Duodenal mucosa (tissue), 2 donors: ENCODE data around the gene ST6GAL1.
A peak's percentile ranks its signal among the peaks of the same experiment; 100 is the strongest.
"Not testable (repeated sequence)": the region's sequence is repeated elsewhere in the genome, so short reads cannot be mapped to it uniquely, and the experiment has no call there.

Experiments
- H3K27ac ChIP-seq: one replicate; pipeline ENCODE4 v1.7.0; 2013; ENCODE audit warnings: low read depth, low read length
- H3K27me3 ChIP-seq, 2 donors: one replicate each; pipeline ENCODE4 v1.7.0; 2013; ENCODE audit warnings: low read length in 2 of 2, control low read depth in 1 of 2; ENCODE audit not compliant: insufficient read depth in 2 of 2, control insufficient read depth in 1 of 2
- H3K36me3 ChIP-seq, 2 donors: one replicate each; pipeline ENCODE4 v1.7.0; 2013; ENCODE audit warnings: low read length in 2 of 2, control low read depth in 1 of 2; ENCODE audit not compliant: insufficient read depth in 2 of 2, control insufficient read depth in 1 of 2
- H3K4me1 ChIP-seq, 2 donors: one replicate each; pipeline ENCODE4 v1.7.0; 2013; ENCODE audit warnings: low read length in 2 of 2, control low read depth in 1 of 2; ENCODE audit not compliant: insufficient read depth in 2 of 2, control insufficient read depth in 1 of 2
- H3K4me3 ChIP-seq, 2 donors: one replicate each; pipeline ENCODE4 v1.7.0; 2013; ENCODE audit warnings: low read length in 2 of 2, low read depth in 1 of 2
- H3K9ac ChIP-seq, 2 donors: one replicate each; pipeline ENCODE4 v1.7.0; 2013; ENCODE audit warnings: low read length in 2 of 2, low read depth in 1 of 2
- H3K9me3 ChIP-seq, 2 donors: one replicate each; pipeline ENCODE4 v1.7.0; 2013; ENCODE audit warnings: low read length in 2 of 2, control low read depth in 1 of 2; ENCODE audit not compliant: control insufficient read depth in 1 of 2

Gene ST6GAL1

DNA sequence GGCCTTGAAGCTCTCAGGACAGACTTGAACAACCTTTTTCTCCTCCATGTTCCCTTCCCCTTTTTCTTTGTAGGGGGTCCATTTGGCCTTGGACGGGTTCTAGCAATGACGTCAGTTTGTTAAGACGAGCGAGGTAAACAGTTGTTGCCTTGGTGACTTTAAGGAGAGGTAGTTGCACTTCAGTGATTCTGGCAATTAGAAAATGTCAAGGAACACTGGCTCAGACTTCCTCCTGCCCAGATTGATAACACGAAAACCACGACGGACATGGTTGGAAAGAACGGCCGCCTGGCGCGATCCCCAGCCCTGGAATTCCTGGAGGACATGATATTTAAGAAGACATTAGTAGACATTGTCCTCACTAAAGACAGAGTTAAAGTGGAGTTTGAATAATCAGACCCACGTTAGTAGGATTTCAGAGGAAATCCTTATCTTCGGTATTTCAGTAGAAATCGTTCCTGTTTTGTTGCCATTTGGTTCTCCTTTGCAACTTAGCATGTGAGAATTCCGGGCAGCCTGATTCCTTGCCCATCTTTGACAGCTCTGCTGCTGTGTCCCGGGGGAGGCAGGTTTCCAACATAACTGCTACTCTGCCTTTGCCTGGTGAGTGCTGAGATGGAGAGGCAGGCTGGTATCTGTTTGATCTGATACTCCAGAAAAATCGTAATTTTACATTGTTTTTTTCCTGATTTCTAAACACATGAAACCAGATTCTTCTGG lies 87.3 kb downstream of the ST6GAL1 start:
- H3K27me3 ChIP-seq = no peaks in the 10 kb centered on the region
- no peak overlapping the region for H3K9ac ChIP-seq
- H3K4me3 ChIP-seq = no peak overlapping the region
- no peaks in the 10 kb centered on the region for H3K9me3 ChIP-seq
- H3K27ac ChIP-seq = no peak overlapping the region
- H3K36me3 ChIP-seq = no peaks in the 10 kb centered on the region
- H3K4me1 ChIP-seq = peaks cover 6 to 8% of the 10 kb centered on the region in 2 donors

DNA sequence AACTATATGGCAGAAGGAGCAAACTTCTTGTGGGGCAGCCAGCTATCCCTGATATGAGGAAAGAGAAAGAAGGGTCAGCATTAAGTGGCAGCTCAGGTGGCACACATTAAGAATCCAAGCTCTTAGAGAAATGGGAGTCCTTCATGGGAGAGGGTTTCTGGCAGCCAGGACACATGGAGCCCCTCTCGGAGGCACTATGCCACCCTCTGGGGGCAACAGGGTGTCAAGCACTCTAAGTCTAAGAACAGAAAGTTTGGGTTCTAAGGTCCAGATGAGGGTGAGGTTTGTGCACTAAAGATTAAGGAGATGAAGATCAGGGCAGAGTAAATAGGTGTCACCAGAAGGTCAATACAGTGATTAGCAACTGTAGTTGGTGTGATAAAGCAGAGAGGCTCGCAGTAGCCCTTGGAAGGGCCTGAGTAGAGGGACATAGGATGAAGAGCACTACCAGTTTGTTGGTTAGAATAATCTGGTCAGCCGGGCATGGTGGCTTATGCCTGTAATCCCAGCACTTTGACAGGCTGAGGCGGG lies 89.3 kb downstream of the ST6GAL1 start:
- Histone ChIP-seq H3K27me3 (no peaks in the 10 kb centered on the region), H3K9me3 (peaks cover 0 to 2% of the 10 kb centered on the region in 2 donors), H3K4me3 (no peak overlapping the region), H3K27ac (no peak overlapping the region), H3K36me3 (no peaks in the 10 kb centered on the region), H3K4me1 (peaks cover 0 to 8% of the 10 kb centered on the region in 2 donors), H3K9ac (no peak overlapping the region)

DNA sequence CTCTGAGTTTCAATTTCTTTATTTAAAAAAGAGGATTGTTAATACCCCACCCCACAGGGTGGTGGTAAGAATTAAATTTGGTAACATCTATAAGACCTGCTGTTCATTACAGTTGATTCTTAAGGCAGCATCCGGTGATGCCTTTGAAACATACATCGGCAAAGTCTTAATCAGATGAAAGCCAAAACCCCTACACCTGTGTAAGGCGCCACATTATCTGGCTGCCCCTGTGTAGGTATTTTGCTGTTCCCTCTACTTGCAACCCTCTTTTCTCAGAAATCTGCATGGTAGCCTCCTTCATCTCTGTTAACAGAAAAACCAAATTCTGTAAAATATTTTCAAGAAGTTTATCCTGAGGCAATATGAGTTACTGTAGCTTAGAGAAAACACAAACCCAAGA lies 90.0 kb downstream of the ST6GAL1 start:
- H3K9me3 ChIP-seq = peaks cover 0 to 2% of the 10 kb centered on the region in 2 donors
- no peak overlapping the region for H3K27ac ChIP-seq
- H3K36me3 ChIP-seq = no peaks in the 10 kb centered on the region
- H3K4me1 ChIP-seq = peaks cover 1 to 8% of the 10 kb centered on the region in 2 donors
- H3K27me3 ChIP-seq = no peaks in the 10 kb centered on the region
- H3K9ac ChIP-seq = no peak overlapping the region
- no peak overlapping the region for H3K4me3 ChIP-seq

DNA sequence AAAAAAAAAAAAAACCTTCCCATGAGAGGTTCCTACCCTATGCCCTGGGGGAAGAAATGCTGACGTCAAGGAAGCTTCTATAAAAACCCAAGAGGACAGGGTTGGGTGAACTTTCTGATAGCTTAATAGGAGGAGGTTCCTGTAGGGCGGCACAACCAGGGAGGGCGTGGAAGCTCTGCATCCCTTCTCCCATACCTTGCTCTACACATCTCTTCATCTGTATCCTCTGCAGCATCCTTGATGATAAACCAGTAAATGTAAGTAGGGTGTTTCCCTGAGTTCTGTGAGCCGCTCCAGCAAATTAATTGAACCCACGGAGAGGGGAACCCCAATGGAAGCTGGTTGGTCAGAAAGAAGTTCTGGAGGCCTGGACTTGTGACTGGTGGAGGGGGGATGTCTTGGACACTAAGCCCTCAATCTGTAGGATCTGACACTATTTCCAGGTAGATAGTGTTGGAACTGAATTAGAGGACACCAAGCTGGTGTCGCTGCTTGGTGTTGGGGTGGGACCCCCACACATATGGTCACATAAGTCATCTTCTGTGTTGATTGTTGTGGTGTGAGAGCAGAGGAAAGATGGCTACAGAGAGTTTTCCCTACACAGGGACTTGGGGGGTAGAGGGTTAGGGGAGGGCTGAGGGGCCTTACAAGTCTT lies 91.5 kb downstream of the ST6GAL1 start:
- Histone ChIP-seq H3K4me3 (no peak overlapping the region), H3K27me3 (no peaks in the 10 kb centered on the region), H3K36me3 (no peaks in the 10 kb centered on the region), H3K9me3 (peaks cover 0 to 2% of the 10 kb centered on the region in 2 donors), H3K4me1 (peaks cover 10 to 14% of the 10 kb centered on the region in 2 donors), H3K27ac (no peak overlapping the region), H3K9ac (no peak overlapping the region)

DNA sequence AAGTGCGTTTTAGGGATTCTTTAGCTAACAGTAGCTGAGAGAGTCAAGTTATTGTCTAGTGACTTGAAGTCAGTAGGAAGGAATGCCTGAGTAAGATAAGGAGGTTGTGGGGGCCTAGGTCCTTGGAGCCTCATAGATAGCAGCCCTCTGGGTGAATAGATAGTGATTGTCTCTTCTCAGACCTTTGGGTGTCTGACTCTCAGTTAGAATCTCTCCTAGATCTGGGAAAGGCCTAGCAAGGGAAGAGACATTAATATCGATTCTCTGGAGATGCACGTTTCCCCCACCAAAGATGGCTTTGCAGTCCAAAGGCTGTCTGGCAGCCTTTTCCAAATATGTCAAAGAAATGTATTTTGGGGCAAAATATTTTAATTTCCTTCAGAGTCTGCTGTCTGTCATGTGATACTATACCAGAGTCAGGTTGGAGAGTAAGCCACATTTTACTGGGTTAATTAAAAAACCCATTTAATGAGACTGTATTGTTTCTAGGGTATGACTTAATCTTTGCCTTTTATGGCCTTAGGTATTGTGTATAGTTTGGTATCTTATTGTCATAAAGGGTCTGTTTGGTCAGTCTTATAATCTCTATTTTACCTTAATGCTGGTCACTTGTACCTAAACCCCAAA lies 92.2 kb downstream of the ST6GAL1 start:
- Histone ChIP-seq H3K27ac (no peak overlapping the region), H3K36me3 (no peaks in the 10 kb centered on the region), H3K9me3 (peaks cover 0 to 2% of the 10 kb centered on the region in 2 donors), H3K9ac (no peak overlapping the region), H3K27me3 (no peaks in the 10 kb centered on the region), H3K4me3 (no peak overlapping the region), H3K4me1 (peaks cover 10 to 14% of the 10 kb centered on the region in 2 donors)

DNA sequence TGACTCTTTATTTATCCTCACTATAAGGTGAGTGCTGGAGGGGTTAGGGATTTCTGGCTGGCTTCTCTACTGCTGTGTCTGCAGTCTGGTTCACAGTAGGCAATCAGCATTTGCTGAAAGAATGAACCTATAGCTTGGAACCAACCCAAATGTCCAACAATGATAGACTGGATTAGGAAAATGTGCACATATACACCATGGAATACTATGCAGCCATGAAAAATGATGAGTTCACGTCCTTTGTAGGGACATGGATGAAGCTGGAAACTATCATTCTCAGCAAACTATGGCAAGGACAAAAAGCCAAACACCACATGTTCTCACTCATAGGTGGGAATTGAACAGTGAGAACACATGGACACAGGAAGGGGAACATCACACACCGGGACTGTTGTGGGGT lies 93.0 kb downstream of the ST6GAL1 start:
- H3K4me3 ChIP-seq, H3K9me3 ChIP-seq, H3K36me3 ChIP-seq, H3K9ac ChIP-seq, H3K27me3 ChIP-seq, H3K27ac ChIP-seq: not testable (repeated sequence)
- peaks cover 13 to 14% of the 10 kb centered on the region in 2 donors for H3K4me1 ChIP-seq

DNA sequence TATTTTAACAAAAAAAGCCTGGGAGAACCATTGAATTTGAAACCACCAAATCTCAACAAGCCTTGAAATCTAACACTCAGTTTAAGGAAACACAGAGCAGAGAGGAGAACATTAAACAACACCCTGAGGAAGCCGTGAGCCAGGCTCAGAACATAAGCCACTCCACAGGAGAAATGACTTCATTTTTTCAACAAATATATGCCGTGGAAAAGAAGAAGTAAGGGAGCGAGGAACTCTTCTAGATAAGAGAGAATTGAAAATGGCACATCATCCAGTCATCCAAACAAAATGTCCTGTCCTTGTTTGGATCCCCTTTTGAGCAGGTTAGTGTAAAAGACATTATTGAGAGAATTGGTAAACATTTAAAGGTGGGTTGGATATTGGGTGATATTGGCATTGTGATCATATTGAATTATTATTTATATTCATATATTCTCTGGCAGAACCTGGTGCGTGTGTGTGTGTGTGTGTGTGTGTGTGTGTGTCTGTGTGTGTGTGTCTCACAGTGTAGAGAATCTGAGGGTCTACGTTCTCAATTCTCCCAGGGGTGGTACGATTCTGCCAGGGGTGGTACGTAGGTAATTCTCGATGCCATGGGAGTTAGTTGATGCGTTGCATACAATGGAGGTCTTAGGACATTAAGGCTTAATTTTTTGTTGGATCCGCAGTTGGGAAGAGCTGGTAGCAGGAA lies 94.4 kb downstream of the ST6GAL1 start:
- Histone ChIP-seq H3K9ac (no peak overlapping the region), H3K4me1 (peaks cover 17 to 21% of the 10 kb centered on the region in 2 donors), H3K27ac (no peak overlapping the region), H3K36me3 (no peaks in the 10 kb centered on the region), H3K9me3 (peaks cover 0 to 2% of the 10 kb centered on the region in 2 donors), H3K4me3 (no peak overlapping the region), H3K27me3 (no peaks in the 10 kb centered on the region)

DNA sequence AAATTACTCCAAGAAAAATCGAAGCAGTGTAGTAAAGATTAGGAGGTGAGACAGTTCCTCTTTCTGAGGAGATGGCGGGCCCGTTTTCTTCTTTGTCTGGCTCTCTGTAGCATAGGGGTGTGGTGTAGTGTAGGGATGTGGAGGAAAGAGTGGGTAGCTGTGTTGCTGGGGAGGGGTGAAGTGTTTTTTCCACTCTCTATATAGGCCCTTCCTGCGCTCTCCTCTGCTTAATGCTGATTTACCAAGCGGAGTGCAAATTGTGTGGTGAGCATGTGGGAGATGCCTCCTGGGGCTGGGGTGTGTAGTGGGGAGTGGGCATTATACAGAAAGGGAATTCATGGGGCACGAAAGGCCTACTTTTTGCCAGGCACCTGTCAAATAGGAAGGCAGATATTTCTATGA lies 94.9 kb downstream of the ST6GAL1 start:
- Histone ChIP-seq H3K4me3 (peak overlapping the region in 1 of 2 donors; percentile 23), H3K27ac (no peak overlapping the region), H3K4me1 (peaks cover 19 to 26% of the 10 kb centered on the region in 2 donors), H3K36me3 (no peaks in the 10 kb centered on the region), H3K27me3 (no peaks in the 10 kb centered on the region), H3K9ac (peak overlapping the region in 1 of 2 donors; percentile 16), H3K9me3 (peaks cover 0 to 2% of the 10 kb centered on the region in 2 donors)

DNA sequence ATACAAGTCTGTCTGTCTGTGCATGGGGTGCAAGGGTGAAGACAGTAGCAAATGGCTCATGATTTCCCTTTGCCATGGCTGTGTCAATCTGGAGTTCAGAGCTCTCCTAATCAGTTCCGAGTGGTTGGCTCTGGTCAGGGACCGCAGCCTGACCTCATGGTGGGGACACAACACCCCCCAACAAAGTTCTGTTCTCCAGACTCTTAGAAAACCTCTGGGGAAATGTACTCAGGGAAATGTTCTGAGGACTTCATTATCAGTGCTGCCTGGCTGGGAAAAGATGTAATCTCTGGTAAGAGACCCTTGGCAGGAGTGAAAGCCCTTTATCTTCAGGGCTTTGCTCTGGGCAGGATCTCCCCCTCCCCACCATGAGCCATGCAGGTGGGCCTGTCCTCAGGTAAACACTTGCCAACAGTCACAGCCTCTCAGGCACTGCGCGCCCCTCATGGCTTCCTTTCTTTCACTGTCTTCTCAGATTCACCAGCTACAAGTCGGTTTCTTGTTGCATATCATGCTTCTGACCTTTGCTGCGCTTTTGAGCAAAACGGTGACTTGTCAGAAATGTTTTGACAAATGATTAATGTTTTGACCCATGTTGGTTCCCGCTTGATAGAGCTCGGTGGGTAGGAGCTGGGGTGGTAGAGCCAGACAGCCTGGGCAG lies 95.5 kb downstream of the ST6GAL1 start:
- peaks cover 0 to 2% of the 10 kb centered on the region in 2 donors for H3K9me3 ChIP-seq
- peak overlapping the region in 1 of 2 donors; percentile 16 for H3K9ac ChIP-seq
- peaks cover 22 to 26% of the 10 kb centered on the region in 2 donors for H3K4me1 ChIP-seq
- no peaks in the 10 kb centered on the region for H3K36me3 ChIP-seq
- no peaks in the 10 kb centered on the region for H3K27me3 ChIP-seq
- H3K27ac ChIP-seq = no peak overlapping the region
- H3K4me3 ChIP-seq = peak overlapping the region in 1 of 2 donors; percentile 23
